Lower lobe of right lung (tissue), 2 donors: ENCODE measurements around the gene PLIN5. TPM values are rescaled to one million over a fixed set of nuclear protein-coding genes. Genes with fewer than 3 reads are reported as not detected.

Experiments used
- ATAC-seq, 2 donors: fragments of 200-7000 bp; cut with Tn5 transposase; one replicate each; pipeline ENCODE4 v1.9.1; 2020 to 2022; ENCODE audit warnings: mild to moderate bottlenecking in 2 of 2, moderate library complexity in 2 of 2
- DNase-seq: peaks from one replicate; pipeline ENCODE4 v3.0.0-alpha.2; 2020
- H3K27ac ChIP-seq: fragments of 200-600 bp; one replicate; pipeline ENCODE4 v1.8.0; 2022
- H3K27me3 ChIP-seq: fragments of 200-600 bp; one replicate; pipeline ENCODE4 v1.8.0; 2022; ENCODE audit warnings: low read depth
- H3K36me3 ChIP-seq: fragments of 200-600 bp; one replicate; pipeline ENCODE4 v1.8.0; 2022; ENCODE audit warnings: mild to moderate bottlenecking
- H3K4me1 ChIP-seq: fragments of 200-600 bp; one replicate; pipeline ENCODE4 v1.8.0; 2022
- H3K4me3 ChIP-seq: fragments of 200-600 bp; one replicate; pipeline ENCODE4 v1.8.0; 2022; ENCODE audit warnings: mild to moderate bottlenecking
- H3K9me3 ChIP-seq: fragments of 200-600 bp; one replicate; pipeline ENCODE4 v1.8.0; 2022
- CTCF ChIP-seq: fragments of 200-600 bp; IDR thresholded peaks from one replicate; pipeline ENCODE4 v1.8.0; 2022; ENCODE audit warnings: antibody characterized with exemption, mild to moderate bottlenecking
- intact Hi-C: fragments of 100-400 bp; cut with DNase I; formaldehyde crosslinking; loops from one replicate; pipeline ENCODE4 v1.11.0; 2022
- total RNA-seq: library from RNA; stranded (reverse); fragmentation: NEBNext Ultra II Directional; extraction: Animal tissue kit (Norgen Biotek cat#: 25700); gene quantifications from one replicate; pipeline ENCODE4 v1.2.1, GENCODE V29; 2021
- donor health status: DM: no; HTN: yes; CAD: no; lungs with severe emphysema.

The PLIN5 gene
- total RNA-seq, 1 donor from 2014 or later: 19.9 TPM

- no peak for ATAC-seq
- intact Hi-C loops: no loop called here
- H3K36me3 ChIP-seq: no peaks in the 10 kb centered on the region
- H3K27ac ChIP-seq: no peak overlapping the region
- peaks cover 8% of the 10 kb centered on the region for H3K27me3 ChIP-seq
- no peak overlapping the region for H3K4me3 ChIP-seq
- no peaks in the 10 kb centered on the region for H3K9me3 ChIP-seq
- DNase-seq: no peak
- H3K4me1 ChIP-seq: peaks cover 3% of the 10 kb centered on the region
- TF ChIP-seq CTCF: no peak
Observed at GRCh38 chr19:4516199-4516938, 18.7 kb downstream of the PLIN5 start.

- Histone ChIP-seq H3K27me3 (peaks cover 8% of the 10 kb centered on the region), H3K9me3 (no peaks in the 10 kb centered on the region), H3K4me3 (no peak overlapping the region), H3K36me3 (no peaks in the 10 kb centered on the region), H3K27ac (no peak overlapping the region), H3K4me1 (peaks cover 3% of the 10 kb centered on the region)
- DNase-seq (no peak), ATAC-seq (no peak)
- intact Hi-C loops: no loop called here
- no peak for TF ChIP-seq CTCF
Observed at GRCh38 chr19:4515732-4516131, 19.3 kb downstream of the PLIN5 start.

- no peaks in the 10 kb centered on the region for H3K9me3 ChIP-seq
- peaks cover 5% of the 10 kb centered on the region for H3K27me3 ChIP-seq
- ATAC-seq (peak in 1 of 2 donors; percentile 21), DNase-seq (no peak)
- no peak overlapping the region for H3K27ac ChIP-seq
- H3K4me1 ChIP-seq: no peaks in the 10 kb centered on the region
- no peaks in the 10 kb centered on the region for H3K36me3 ChIP-seq
- intact Hi-C loops: no loop called here
- TF ChIP-seq CTCF: no peak
- H3K4me3 ChIP-seq: no peak overlapping the region
Observed at GRCh38 chr19:4513248-4513647, 21.8 kb downstream of the PLIN5 start.

- DNase-seq (no peak), ATAC-seq (no peak)
- Histone ChIP-seq H3K27ac (no peak overlapping the region), H3K27me3 (no peaks in the 10 kb centered on the region), H3K4me3 (no peak overlapping the region), H3K9me3 (no peaks in the 10 kb centered on the region), H3K36me3 (no peaks in the 10 kb centered on the region), H3K4me1 (no peaks in the 10 kb centered on the region)
- intact Hi-C loops: no loop called here
- TF ChIP-seq CTCF: no peak
Observed at GRCh38 chr19:4512070-4512469, 23.0 kb downstream of the PLIN5 start.

DNA sequence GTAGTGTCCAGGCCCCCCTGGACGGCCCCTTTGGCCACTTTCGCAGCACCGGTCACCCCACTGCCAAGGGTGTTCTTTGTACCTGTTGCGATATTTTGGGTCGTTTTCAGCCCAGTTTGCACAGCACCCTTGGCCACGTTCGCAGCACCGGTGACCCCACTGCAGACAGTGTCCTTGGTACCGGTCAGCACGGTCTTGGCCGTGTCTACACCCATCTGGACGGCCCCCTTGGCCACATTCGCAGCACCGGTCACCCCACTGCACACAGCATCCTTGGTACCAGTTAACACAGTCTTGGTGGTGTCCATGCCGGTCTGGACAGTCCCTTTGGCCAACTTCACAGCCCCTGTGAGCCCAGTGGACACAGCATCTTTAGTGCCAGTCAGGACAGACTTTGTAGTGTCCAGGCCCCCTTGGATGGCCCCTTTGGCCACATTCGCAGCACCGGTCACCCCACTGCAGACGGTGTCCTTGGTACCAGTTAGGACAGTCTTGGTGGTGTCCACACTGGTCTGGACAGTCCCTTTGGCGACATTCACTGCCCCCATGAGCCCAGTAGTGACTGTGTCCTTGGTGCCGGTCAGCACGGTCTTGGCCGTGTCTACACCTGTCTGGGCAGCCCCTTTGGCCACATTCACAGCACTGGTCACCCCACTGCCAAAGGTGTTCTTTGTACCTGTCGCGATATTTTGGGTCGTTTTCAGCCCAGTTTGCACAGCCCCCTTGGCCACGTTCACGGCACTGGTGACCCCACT is 23.5 kb downstream of the PLIN5 start:
- peak in 1 of 2 donors; percentile 24 for ATAC-seq
- no peak for DNase-seq
- no peak overlapping the region for H3K4me3 ChIP-seq
- H3K9me3 ChIP-seq: no peaks in the 10 kb centered on the region
- H3K27ac ChIP-seq: no peak overlapping the region
- no peaks in the 10 kb centered on the region for H3K27me3 ChIP-seq
- no peaks in the 10 kb centered on the region for H3K4me1 ChIP-seq
- TF ChIP-seq CTCF: no peak
- intact Hi-C loops: no loop called here
- H3K36me3 ChIP-seq: no peaks in the 10 kb centered on the region
